OCI-LY1 (cell line): Measurements from ENCODE around the gene PANX3.
A peak's percentile ranks its signal among the peaks of the same experiment; 100 is the strongest.

Experiments
- H2AFZ ChIP-seq: fragments of 200-600 bp; sonication (generic), shearing (Covaris generic); 2 replicates; pipeline ENCODE4 v1.6.0; 2014; ENCODE audit warnings: antibody characterized with exemption, mild to moderate bottlenecking, low read length
- H3F3A ChIP-seq: fragments of 200-600 bp; sonication (generic), shearing (Covaris generic); 2 replicates; pipeline ENCODE4 v1.6.0; 2014; ENCODE audit warnings: mild to moderate bottlenecking, antibody characterized with exemption, low read length, moderate library complexity; ENCODE audit not compliant: insufficient read depth
- H3K27ac ChIP-seq: fragments of 200-600 bp; sonication (generic); 2 replicates; pipeline ENCODE4 v1.5.1; 2014; ENCODE audit warnings: low read length, mixed run types, mild to moderate bottlenecking, low read depth; ENCODE audit not compliant: poor library complexity, severe bottlenecking
- H3K27me3 ChIP-seq: fragments of 200-600 bp; sonication (generic); 2 replicates; pipeline ENCODE4 v1.6.0; 2014; ENCODE audit warnings: antibody characterized with exemption, mild to moderate bottlenecking, low read length, moderate library complexity; ENCODE audit not compliant: insufficient read depth
- H3K36me3 ChIP-seq: fragments of 200-600 bp; sonication (generic); 2 replicates; pipeline ENCODE4 v1.6.1; 2014; ENCODE audit warnings: mild to moderate bottlenecking, antibody characterized with exemption, low read length, moderate library complexity, mixed read lengths; ENCODE audit not compliant: insufficient read depth
- H3K4me1 ChIP-seq: fragments of 200-600 bp; sonication (generic); 2 replicates; pipeline ENCODE4 v1.5.1; 2014; ENCODE audit warnings: mild to moderate bottlenecking, low read length, moderate library complexity; ENCODE audit not compliant: insufficient read depth, severe bottlenecking
- H3K4me2 ChIP-seq: fragments of 200-600 bp; sonication (generic), shearing (Covaris generic); 2 replicates; pipeline ENCODE4 v1.6.1; 2014; ENCODE audit warnings: low read length
- H3K4me3 ChIP-seq: fragments of 200-600 bp; sonication (generic); 2 replicates; pipeline ENCODE4 v1.5.1; 2014; ENCODE audit warnings: low read length, low read depth, mild to moderate bottlenecking, mixed read lengths; ENCODE audit not compliant: poor library complexity, severe bottlenecking
- H3K79me2 ChIP-seq: fragments of 200-600 bp; shearing (Covaris generic); 2 replicates; pipeline ENCODE4 v1.6.1; 2016; ENCODE audit warnings: mixed run types, low read length, mixed read lengths; ENCODE audit not compliant: insufficient read depth
- H3K9ac ChIP-seq: fragments of 200-600 bp; sonication (generic), shearing (Covaris generic); 2 replicates; pipeline ENCODE4 v1.6.1; 2014; ENCODE audit warnings: mild to moderate bottlenecking, low read length, mixed read lengths
- H3K9me2 ChIP-seq: fragments of 200-600 bp; sonication (generic), shearing (Covaris generic); 2 replicates; pipeline ENCODE4 v1.6.1; 2014; ENCODE audit warnings: low read depth, mild to moderate bottlenecking, low read length, mixed read lengths
- H3K9me3 ChIP-seq: fragments of 200-600 bp; shearing (Covaris generic); 2 replicates; pipeline ENCODE4 v1.6.1; 2014; ENCODE audit warnings: low read length, mixed read lengths
- H4K20me1 ChIP-seq: fragments of 200-600 bp; sonication (generic), shearing (Covaris generic); 2 replicates; pipeline ENCODE4 v1.6.0; 2016; ENCODE audit warnings: mild to moderate bottlenecking, low read length; ENCODE audit not compliant: insufficient read depth
- EZH2 ChIP-seq: fragments of 200-600 bp; sonication (generic), shearing (Covaris generic); IDR thresholded peaks from 2 replicates; pipeline ENCODE4 v1.8.0; 2017; ENCODE audit warnings: borderline replicate concordance, mixed run types, mild to moderate bottlenecking, antibody characterized with exemption, low read length, moderate library complexity, mixed read lengths
- TF ChIP-seq, protein P1 (sequence below): fragments of 200-600 bp; sonication (generic), shearing (Covaris generic); IDR thresholded peaks from 2 replicates; pipeline ENCODE4 v1.5.1; 2017; ENCODE audit warnings: mild to moderate bottlenecking, antibody characterized with exemption, low read length, moderate library complexity, mixed read lengths

Gene PANX3

DNA sequence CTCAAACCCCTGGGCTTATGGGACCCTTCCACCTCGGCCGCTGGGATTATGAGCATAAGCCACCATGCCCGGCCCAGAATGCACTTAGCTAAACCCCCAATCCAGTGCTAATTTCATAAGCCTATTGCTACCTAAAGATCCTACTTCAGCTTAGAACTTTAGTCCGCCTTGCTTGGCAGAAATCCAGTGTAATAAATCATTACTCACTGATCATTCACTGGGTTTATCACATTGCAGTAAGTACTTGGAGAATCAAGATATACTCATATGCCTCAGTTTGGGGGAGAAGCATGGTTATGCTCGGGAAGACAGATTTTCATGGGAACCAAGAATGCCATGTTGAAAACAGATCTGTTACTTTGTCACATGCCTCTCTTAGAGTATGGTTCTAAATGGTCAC lies 7.6 kb downstream of the PANX3 start:
- Histone ChIP-seq H3K4me1 (peaks cover 12% of the 10 kb centered on the region), H3K4me3 (no peak overlapping the region), H3K4me2 (no peak overlapping the region), H4K20me1 (no peaks in the 10 kb centered on the region), H3K9ac (no peak overlapping the region), H3K9me3 (no peaks in the 10 kb centered on the region), H3K79me2 (peaks cover 8% of the 10 kb centered on the region), H3K36me3 (no peaks in the 10 kb centered on the region), H3K9me2 (no peaks in the 10 kb centered on the region), H3K27me3 (no peaks in the 10 kb centered on the region), H3F3A (no peaks in the 10 kb centered on the region), H2AFZ (no peak overlapping the region), H3K27ac (no peak overlapping the region)
- TF ChIP-seq EZH2, result no peak
- TF ChIP-seq, protein P1, sequence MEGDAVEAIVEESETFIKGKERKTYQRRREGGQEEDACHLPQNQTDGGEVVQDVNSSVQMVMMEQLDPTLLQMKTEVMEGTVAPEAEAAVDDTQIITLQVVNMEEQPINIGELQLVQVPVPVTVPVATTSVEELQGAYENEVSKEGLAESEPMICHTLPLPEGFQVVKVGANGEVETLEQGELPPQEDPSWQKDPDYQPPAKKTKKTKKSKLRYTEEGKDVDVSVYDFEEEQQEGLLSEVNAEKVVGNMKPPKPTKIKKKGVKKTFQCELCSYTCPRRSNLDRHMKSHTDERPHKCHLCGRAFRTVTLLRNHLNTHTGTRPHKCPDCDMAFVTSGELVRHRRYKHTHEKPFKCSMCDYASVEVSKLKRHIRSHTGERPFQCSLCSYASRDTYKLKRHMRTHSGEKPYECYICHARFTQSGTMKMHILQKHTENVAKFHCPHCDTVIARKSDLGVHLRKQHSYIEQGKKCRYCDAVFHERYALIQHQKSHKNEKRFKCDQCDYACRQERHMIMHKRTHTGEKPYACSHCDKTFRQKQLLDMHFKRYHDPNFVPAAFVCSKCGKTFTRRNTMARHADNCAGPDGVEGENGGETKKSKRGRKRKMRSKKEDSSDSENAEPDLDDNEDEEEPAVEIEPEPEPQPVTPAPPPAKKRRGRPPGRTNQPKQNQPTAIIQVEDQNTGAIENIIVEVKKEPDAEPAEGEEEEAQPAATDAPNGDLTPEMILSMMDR, result no peak

DNA sequence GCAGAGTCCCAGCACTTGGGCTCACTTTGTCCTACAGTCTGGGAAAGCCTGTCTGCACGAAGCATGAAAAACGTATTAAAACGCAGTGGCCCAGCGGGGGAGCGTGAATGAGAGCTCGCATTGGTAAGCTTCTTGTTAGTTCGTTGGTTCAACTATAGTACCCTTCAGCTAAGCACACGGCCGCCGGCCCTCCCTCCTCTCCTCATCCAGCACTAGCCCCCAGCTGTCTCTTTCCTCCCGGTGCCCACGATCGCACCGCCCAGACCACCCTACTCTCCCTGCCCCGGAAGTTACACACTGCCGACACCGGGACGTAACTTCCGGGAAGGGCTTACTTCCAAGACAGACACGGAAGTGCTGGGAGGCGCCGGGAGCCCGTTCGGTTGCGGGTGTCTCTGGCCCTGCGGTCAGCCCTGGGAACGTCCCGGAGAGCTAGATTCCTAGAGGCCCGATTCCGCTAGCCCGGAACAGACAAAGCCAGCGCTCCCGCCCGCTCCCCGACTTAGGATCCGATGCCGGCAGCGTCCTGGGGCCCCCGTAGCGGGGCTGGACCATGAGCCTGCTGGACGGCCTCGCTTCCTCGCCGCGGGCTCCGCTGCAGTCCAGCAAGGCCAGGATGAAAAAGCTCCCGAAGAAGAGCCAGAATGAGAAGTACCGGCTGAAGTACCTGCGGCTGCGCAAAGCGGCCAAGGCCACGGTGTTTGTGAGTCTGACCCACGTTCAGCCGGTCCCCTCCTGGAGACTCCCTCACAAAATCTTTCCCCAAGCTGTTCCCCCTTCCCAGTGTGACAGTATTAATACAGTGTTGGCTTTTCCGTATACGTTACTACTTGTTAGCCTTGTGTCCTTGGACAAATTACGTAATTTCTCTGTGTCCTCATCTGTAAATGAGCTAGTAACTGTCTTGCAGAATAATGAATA lies 11.6 kb downstream of the PANX3 start, which contains the start of gene TBRG1:
Gene TBRG1, plus strand, starts transcription at position 334 of the 921 bp plus-strand sequence. Its CDS starts 220 bp downstream, at position 554.
- Histone ChIP-seq H3K27me3 (no peaks in the 10 kb centered on the region), H3K4me1 (peaks cover 15% of the 10 kb centered on the region), H3K4me2 (peak within 1 kb of the TSS; percentile 83), H2AFZ (no peak within 1 kb of the TSS), H3F3A (no peaks in the 10 kb centered on the region), H3K4me3 (peak within 1 kb of the TSS; percentile 92), H4K20me1 (no peaks in the 10 kb centered on the region), H3K9ac (peak within 1 kb of the TSS; percentile 89), H3K36me3 (peaks cover 29% of the 10 kb centered on the region), H3K79me2 (peaks cover 16% of the 10 kb centered on the region), H3K9me3 (no peaks in the 10 kb centered on the region), H3K27ac (no peak within 1 kb of the TSS), H3K9me2 (no peaks in the 10 kb centered on the region)
- TF ChIP-seq, protein P1, result no peak
- TF ChIP-seq EZH2, result no peak

DNA sequence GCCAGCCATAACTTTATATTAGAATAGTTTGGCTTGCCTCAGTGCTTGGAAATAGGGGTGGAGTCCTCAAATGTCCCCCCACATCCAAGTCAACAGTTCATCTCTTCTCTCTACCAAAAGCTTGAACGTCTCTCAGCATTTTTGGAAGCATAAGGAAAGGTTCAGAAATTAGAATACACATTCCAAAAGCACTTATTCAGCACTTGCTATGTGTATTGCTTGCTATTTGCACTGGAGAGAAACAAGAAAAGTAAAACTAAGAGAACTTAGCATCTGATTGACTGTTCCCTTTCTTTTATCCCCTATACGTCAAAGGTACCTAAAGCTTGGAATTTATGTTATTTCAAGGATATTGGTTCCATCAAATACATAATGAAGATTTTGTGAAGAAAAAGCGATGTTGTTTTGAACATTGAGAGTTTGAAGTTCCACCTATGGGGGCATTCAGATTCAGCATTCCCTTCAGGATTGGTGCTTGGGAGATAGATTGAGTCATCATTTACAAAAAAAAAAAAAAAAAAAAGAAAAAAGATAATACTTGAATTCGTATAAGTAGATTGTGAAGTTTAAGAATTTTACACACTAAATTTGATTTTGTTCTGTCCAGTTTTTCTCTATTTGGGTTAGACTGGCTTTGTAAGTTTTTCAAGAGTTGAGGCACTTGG lies 12.8 kb downstream of the PANX3 start:
- H3K9ac ChIP-seq, result peak overlapping the region; percentile 89
- no peaks in the 10 kb centered on the region for H3K9me3 ChIP-seq
- no peaks in the 10 kb centered on the region for H3K27me3 ChIP-seq
- no peak overlapping the region for H2AFZ ChIP-seq
- peak overlapping the region; percentile 92 for H3K4me3 ChIP-seq
- H3K4me2 ChIP-seq, result peak overlapping the region; percentile 83
- H3K79me2 ChIP-seq, result peaks cover 16% of the 10 kb centered on the region
- H4K20me1 ChIP-seq, result no peaks in the 10 kb centered on the region
- H3K27ac ChIP-seq, result no peak overlapping the region
- H3K9me2 ChIP-seq, result no peaks in the 10 kb centered on the region
- TF ChIP-seq, protein P1, result no peak
- no peak for TF ChIP-seq EZH2
- H3F3A ChIP-seq, result no peaks in the 10 kb centered on the region
- H3K36me3 ChIP-seq, result peaks cover 35% of the 10 kb centered on the region
- peaks cover 15% of the 10 kb centered on the region for H3K4me1 ChIP-seq
